ENCODE measurements around the gene CCDC122.

CCDC122 gene

GRCh38 chr13:43878892-43879754 is at the start of gene CCDC122:
CCDC122 (minus strand) TSS chr13:43879740; CDS start chr13:43869376, 10,364 bp downstream.
- DNase-seq (ENCODE audit: low spot score) = peak; percentile 71

DNA sequence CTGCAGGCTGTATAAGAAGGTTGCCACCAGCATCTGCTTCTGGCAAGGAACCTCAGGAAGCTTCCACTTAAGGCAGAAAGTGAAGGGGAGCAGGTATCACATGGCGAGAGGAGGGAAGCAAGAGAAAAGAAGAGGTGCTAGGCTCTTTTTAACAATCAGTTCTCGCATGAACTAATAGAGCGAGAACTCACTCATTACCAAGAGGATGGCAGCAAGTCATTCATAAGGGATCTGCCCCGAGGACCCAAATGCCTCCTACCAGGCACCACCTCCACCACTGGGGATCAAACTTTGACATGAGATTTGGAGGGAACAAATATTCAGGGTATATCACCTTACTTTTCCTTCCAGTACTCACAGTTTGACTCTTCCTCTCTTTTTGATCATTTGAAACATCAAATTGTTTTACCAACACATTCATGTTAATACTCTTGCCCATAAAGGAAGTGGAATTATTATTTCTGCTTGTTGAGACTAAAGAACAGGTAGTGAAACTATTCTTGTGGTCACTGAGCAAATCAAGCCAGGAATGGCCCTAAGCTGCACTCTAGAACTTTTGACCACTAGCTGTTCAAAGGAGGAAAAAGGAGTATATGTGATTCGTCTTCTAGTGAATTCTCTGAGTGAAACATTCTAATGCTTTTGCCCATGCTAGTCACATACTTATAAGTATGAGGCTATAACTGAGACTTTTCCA is 45.2 kb upstream of the CCDC122 start:
- no peak for DNase-seq (ENCODE audit: low spot score)

DNA sequence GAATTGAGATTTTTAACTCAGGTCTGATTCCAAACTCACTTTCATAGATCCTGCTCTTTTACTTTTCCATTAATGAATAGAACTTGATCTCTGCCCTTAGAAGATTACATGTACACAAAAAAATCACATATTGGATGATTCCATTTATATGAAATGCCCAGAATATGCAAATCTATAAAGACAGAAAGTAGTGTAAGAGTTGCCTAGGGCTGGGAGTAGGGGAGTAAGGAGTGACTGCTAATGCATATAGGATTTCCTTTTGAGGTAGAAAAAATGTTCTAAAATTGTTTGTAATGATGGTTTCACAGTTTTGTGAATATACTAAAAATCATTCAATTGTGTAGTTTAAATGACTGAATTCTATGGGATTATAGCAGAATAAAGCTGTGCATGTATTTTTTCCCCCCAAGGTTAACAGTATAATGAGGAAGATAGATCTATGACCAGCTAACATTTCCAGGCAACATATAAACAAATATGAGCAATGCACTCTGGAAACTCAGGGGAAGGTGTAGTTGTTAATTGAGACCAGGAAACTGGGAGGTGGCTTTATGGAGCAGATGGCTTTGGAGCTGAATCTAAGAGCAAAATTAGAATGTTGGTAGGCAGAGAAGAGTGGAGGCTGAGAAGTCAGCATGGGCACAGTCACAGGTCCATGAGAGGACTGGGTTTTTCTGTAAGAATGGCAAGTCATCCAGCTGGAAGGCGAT is 41.6 kb upstream of the CCDC122 start:
- DNase-seq (ENCODE audit: low spot score) = no peak

- no peak for DNase-seq (ENCODE audit: low spot score)
Measured at GRCh38 chr13:43918636-43919035, 39.1 kb upstream of the CCDC122 start.

DNA sequence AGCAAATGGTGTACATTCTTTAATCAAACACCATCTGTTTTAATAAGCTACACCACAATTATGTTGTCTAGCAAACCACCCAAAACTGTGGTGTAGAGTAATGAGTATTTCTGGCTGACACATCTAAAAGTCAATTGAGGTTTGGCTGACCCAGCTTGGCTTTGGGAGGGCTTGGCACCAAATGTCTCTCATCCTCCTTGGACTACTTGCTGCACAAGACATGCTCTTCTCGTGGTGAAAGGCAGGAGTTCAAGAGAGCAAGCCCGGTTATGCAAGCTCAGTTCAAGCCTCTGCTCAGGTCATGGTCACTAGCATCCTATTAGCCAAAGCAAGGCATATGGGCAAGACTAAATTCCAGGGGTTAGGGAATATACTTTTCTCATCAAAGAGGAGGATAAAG is 37.3 kb upstream of the CCDC122 start:
- DNase-seq (ENCODE audit: low spot score) = no peak

DNA sequence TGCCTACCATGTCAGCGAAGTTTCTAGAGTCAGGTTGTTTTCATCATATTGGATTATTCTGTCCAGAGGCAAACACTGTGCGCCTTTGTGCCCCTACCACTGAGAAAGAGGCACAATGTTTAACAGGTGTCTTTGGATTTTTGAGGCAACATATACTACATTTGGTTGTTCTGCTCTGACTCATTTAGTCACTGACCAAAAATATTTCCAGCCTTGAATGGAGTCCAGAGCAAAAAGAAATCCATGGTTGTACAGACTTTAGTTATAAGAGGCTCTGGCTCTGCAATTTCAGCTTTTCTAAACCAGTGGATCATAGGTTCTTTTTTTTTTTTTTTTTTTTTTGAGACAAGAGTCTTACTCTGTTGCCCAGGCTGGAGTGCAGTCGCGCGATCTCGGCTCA is 35.9 kb upstream of the CCDC122 start:
- DNase-seq (ENCODE audit: low spot score) = no peak

GRCh38 chr13:43911871-43912270 is 32.3 kb upstream of the CCDC122 start:
- no peak for DNase-seq (ENCODE audit: low spot score)

GRCh38 chr13:43911278-43911677 is 31.7 kb upstream of the CCDC122 start:
- no peak for DNase-seq (ENCODE audit: low spot score)

- no peak for DNase-seq (ENCODE audit: low spot score)
Measured at GRCh38 chr13:43910856-43911255, 31.3 kb upstream of the CCDC122 start.

GRCh38 chr13:43908156-43909126 is 28.9 kb upstream of the CCDC122 start:
- peak; percentile 3 for DNase-seq (ENCODE audit: low spot score)

DNA sequence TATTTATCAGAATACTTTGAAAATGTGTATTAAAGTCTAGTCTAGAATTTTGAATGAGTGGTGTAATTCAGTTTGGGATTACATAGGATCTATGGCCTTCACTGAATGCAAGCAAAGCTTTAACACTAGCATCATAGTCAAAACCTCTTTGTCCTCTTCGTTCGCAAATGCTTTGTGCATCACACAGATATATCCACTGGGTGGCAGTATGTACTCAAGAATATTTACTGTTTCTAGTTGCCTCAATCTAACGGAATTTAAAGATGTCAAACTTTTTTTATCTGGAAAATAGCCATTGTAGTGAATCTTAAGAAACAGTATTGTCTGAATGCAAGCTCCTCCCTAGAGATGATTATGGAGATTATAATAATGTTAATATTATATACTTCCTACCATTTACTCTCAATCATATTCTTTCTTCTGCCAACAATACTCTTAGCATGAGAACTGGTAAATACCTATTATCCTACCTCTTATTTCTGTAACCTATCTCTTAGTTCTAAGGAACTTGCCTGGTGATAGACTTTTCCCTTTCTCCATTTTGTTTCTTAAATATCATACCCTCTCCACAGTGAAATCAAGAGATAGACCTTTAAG is 26.0 kb upstream of the CCDC122 start:
- peak; percentile 59 for DNase-seq (ENCODE audit: low spot score)

DNA sequence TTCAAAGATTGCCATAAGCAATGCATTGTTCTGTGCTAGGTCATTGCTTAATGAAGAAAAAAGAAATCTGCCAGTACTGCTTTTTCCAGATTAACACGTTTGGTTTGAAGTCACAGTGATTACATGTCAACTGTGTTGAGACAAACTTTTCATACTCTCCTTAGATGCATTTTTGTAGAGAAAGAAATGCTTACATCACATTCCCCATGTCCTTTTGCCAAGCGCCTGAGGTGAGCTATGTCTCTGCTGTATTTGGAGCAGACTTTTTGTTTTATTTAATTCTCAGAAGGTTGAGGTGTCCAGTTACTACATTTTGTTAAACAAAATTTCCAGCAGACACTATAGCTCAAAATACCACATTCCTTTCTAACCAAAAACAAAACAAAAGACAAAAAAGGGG is 16.4 kb upstream of the CCDC122 start:
- DNase-seq (ENCODE audit: low spot score) = no peak

GRCh38 chr13:43894438-43894837 is 14.9 kb upstream of the CCDC122 start:
- no peak for DNase-seq (ENCODE audit: low spot score)

- no peak for DNase-seq (ENCODE audit: low spot score)
Measured at GRCh38 chr13:43884222-43884621, 4.7 kb upstream of the CCDC122 start.

DNA sequence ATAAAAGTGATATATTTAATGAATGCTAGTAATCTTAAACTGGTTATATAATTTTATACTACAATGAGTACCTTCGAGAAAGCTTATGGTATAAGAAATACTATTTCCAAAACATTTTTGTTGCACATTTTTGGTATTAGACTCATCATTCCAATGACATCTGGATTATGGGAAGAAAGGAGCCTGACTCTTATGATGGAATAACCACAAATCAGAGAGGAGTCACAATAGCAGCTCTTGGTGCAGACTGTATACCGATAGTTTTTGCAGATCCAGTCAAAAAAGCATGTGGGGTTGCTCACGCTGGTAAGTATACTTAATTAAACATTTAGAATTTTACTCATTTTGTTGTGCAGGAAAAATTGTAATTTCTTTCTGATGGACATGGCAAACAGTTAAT is 4.1 kb upstream of the CCDC122 start:
- DNase-seq (ENCODE audit: low spot score) = no peak

GRCh38 chr13:43881580-43881979 is 2.0 kb upstream of the CCDC122 start:
- no peak for DNase-seq (ENCODE audit: low spot score)

GRCh38 chr13:43880926-43881325 is 1.4 kb upstream of the CCDC122 start:
- no peak for DNase-seq (ENCODE audit: low spot score)

GRCh38 chr13:43880214-43880855 is 795 bp upstream of the CCDC122 start:
- DNase-seq (ENCODE audit: low spot score) = no peak

DNA sequence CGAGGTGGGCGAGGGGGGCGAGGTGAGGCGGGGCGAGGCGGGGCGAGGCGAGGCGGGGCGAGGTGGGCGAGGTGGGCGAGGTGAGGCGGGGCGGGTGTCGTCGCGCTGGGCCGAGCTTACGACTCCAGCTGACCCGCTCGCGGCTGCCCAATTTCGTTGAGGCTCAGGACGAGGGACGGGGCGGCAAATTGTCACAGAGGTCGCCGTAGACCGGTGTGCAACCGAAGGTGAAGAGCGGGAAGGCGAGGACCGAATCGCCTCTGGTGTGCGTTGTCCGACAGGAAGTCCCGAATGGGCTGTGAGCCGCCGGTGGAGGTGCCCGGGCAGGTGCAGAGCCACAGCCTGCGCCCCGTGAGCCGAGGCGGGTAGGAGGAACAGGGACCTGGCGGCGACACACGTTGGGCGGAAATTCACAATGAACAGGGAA is 228 bp upstream of the CCDC122 start, which contains the start of gene LACC1:
LACC1 (plus strand) TSS at position 150 of the 427 bp plus-strand sequence. CDS start 1,082 bp downstream, outside the sequence.
- DNase-seq (ENCODE audit: low spot score) = peak; percentile 23

DNA sequence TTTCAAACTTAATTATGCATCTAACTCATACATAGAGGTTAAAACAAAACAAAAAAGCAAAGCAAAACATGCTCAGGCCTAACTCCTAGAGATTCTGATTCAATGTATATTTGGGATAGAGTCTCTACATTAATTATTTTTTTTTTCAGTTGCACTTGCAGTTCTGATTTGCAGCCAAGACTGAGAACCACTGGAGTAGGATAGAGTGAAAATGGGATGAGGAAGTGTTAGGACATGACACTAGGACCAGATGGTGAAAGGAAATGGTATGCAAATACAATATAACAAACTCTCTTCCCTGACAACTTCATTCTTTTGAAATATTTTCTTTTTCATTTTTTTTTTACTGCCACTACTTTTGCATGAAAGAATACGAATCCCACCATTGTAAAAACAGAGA is 1.8 kb downstream of the CCDC122 start:
- DNase-seq (ENCODE audit: low spot score) = no peak
